GM20000 (cell line): ENCODE measurements around the gene ARL13B.
A peak's percentile ranks its signal among the peaks of the same experiment; 100 is the strongest.

ENCODE experiments used
- DNase-seq: peaks from one replicate; pipeline ENCODE4 v3.0.0; 2012; ENCODE audit warnings: low spot score
- CTCF ChIP-seq: IDR thresholded peaks from 2 replicates; pipeline ENCODE4 v1.5.1; 2012; ENCODE audit warnings: mild to moderate bottlenecking, control low read depth; ENCODE audit errors: extremely low read depth, missing control alignments

Gene ARL13B

DNA sequence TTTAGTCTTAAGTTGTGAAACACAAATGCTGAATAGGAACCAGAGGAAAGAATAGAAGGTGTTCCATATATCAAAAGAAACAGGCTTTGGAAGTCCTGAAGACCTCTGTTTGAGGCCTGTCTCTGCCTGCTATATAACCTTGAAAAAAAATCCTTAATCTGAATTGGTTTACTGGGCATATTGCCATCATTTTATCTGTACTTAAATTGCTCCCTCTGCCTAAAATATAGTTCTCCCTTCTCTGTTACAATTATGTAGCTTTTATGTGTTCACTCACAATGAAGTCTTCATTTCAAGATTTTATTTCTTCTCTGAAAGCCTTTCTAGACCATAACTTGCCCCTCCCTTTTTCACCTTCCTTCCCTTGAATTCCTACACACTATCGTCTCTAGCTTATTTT, 21.2 kb downstream of the ARL13B start:
- TF ChIP-seq CTCF, result no peak
- DNase-seq, result no peak

DNA sequence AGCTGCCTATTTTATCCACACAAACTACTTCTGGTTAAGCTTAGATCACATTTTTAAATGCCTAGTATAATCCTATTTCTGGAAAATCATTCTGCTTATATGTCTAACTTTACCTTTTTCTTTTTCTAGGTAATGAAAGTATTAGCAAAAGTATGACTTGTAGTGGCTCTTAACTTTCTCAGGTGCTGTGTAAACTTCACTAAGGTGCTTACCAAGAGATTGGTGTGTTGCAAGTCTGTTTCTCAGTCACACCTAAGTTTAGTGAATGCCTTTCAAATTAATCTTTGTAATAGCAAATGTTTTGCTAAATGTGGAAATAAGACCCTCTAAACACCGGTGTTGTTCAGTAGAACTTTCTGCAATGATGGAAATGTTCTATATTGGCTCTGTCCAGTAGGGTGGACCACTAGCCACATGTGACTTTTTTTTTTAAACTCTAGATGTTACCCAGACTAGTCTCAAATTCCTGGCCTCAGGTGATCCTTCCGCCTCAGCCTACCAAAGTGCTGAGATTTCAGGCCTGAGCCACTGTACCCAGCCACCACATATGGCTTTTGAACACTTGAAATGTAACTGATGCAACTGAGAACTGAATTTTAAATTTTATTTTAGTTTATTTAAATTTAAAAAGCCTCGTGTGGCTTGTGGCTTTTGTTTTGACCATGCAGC, 22.0 kb downstream of the ARL13B start:
- no peak for TF ChIP-seq CTCF
- no peak for DNase-seq

DNA sequence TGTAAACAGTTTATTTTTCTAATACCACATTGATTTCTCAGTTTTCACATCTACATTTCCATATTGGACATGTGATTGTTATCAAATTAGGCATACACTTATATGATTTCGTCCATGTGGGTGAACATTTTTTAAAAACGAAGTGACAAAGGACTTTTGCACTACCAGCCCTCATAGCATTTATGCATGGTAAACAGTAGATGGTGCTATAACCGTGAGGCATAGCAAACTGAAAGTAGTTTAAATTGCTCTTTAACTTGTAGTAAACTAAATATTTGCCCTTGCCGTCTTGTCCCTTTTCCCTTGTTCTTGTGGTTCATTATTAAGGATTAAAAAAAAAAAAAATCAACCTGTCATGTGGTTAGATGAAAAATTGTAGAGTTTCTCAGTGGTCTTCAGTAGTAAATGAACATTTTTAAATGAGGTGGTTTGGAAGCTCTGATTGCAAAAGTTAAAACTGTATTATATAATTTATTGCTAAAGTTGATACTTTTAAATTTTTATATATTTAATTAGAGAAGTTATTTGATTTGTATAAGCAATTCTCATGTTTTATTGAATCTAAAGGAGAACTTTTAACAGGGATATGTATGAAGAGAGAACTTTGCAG, 24.5 kb downstream of the ARL13B start:
- DNase-seq, result peak; percentile 44

DNA sequence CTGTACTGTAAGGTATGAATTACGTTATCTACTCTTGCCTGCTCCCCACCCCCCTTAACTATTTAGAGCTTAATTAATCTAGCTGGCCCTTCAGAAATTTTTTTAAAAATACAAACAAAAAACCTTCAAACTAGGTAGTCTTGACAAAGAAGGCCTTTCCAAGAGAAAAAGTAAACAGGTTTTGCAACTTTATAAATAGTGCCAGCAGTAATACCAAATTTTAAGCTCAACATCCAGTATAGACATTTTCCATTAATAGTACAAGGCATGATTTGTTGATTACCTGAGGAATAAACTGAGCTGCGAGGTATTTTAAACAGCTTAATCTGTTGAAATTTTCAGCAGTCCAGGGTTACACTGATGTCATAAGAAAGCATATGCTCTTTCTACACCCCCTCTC, 28.3 kb downstream of the ARL13B start:
- no peak for TF ChIP-seq CTCF

More for the DNA sequence above, 24.5 kb downstream of the ARL13B start:
- TF ChIP-seq CTCF, result peak; percentile 50

DNA sequence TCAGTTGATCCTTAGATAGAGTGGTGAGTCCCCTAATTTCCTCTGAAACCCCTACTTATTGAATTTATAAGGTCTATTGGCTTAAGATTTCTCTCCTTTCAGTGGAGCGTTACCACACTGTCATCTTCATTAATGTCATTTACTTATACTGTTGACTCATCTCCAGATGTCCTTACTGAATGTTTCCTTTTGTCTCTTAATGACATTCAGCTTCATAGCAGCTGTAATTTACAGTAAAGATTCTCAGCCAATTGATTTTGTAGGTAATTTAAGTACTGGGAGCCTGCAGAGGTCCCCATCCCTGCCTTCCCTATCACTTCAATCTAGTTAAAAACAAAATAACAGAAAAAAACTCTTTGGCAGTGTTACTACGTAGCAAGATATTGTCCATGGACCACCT, 29.7 kb downstream of the ARL13B start:
- no peak for DNase-seq
- no peak for TF ChIP-seq CTCF

More for the DNA sequence above, 28.3 kb downstream of the ARL13B start:
- DNase-seq, result no peak

- no peak for DNase-seq
Observed at GRCh38 chr3:94011233-94011711, 31.3 kb downstream of the ARL13B start.

More at GRCh38 chr3:94011233-94011711, 31.3 kb downstream of the ARL13B start:
- no peak for TF ChIP-seq CTCF
